GM18873 (cell line): Measurements from ENCODE around the gene SPOCK1.

ENCODE experiments used
- ATAC-seq: cut with Tn5 transposase; IDR thresholded peaks from one replicate; pipeline ENCODE4 v1.9.1; 2021; ENCODE audit warnings: mild to moderate bottlenecking, moderate library complexity, moderate number of reproducible peaks; ENCODE audit not compliant: unreplicated experiment, low FRiP score

Gene SPOCK1

DNA sequence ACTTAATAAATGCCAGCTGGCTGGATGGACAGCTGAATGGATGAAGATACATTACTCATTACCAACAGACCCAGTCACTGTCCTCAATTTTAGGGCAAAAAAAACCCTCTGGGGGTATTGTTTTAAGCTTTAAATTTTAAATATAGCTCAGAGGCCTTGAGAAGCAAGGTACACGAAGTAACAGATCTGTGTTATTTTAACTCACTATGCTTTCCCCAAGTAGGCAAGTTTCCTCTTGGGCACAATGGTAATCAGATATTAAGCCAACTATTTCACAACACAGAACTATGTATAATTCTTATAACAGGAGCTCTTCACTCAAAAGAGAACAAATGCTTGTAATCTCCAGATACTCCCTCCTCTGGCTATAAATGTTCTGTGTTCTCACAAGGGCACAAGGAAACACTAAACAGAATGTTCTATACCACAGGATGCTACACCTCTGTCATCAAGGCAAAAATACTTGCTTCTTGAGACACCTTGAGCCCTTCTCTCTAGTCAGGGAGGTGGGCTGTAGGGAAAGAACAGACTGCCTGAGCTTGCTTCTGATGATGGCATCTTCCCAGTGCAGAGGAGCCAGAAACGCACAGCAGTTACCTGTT, 443.8 kb downstream of the SPOCK1 start:
- no peak for ATAC-seq

DNA sequence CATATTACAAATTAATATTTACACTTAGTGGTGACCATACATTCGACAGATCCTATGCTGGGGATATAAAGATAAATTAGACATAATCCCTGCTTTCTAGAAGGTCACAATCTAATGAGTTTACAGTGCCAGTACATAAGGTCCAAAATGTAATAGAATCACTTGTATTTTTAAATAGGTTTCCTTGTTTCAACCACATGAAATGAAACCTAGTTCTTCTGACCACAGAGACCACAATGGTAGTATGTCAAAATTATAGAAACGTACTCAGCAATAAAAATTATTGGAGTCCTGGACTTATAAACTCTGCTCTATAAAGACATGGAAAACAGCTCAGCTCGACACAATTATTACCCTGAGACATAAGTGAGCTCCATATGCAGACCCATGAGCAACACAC, 444.3 kb downstream of the SPOCK1 start:
- no peak for ATAC-seq

DNA sequence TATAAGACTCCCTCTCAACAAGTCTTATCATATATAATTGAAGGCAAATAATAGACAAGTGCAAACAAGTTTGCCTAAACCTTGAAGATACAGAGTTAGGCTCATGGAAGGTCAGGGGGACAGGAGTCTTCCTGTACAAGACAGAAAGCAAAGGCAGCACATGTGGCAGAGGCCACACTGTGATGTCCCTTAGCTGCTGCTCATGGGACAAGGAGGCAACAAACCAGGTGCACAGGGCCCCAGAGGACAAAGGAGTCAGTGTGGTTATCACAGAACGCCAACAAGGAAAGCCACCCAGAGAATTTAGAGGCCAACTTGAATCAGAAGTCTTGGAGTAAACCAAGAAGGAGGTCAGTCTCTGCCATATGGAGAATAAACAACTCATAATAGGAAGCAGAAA, 444.8 kb downstream of the SPOCK1 start:
- no peak for ATAC-seq

DNA sequence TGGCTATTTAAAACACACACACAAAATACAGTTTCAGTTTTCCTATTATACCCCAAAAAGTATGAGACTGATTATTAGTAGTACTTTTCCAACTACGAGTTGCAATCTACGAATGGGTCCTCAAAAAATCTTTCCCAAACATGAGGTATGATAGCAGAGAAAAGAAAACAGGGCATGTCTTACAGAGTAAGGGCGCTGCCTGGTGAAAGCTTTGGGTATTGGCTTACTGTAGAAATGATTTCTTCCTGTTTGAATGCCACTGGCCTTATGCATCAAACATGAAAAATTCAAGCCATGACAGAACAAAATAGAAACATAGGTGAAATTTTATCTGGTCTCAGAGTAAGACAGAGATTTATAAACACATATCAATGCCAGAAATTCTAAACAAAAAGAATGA, 448.0 kb downstream of the SPOCK1 start:
- no peak for ATAC-seq

DNA sequence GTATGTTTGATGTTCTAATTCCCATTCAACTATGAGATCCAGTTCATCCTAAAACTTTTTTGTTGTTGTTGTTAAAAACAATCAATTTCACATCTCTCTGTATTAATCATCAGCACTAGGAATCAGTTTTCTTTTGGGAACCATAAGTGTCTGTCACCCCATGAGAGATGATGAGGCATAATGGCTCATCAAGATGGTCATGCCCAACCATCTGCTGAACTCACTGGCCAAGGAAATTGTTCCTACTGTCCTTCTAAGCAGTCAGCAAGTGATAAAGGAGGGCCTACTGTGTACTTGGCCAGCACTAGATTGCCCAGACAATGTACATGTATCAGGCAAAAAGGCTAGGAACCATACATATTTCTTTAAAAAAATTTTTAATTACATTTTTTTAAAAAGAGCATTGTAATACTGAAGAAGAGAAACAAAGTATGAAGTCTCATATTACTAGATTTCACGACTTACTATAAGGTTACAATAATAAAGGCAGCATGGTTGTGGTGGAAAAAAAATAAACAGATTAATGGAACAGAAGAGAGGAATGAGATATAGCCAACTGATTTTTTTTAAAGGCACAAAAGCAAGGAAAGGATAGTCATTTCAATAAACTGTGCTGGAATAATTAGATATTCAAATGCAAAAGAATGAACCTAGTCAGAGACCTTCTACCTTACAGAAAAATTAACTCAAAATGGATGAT, 458.3 kb downstream of the SPOCK1 start:
- no peak for ATAC-seq

DNA sequence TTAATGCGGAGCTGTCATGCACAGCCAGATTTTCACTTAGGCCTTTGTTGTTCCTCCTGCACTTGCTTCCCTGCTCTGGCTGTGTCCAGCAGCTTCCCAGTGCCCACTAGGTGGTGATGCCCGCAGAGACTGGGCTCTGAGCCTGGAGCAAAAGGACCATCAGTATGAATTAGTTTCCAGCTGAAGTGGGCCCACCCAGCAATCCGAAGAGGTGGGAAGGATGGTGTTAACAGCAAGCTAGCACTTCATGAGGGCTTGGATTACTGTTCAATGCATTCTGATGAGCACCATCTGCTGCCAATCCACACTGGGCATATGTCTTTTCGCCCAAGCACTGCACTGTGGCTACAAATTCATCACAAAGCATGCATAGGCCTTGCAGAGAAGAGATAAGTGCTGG, 459.1 kb downstream of the SPOCK1 start:
- no peak for ATAC-seq

DNA sequence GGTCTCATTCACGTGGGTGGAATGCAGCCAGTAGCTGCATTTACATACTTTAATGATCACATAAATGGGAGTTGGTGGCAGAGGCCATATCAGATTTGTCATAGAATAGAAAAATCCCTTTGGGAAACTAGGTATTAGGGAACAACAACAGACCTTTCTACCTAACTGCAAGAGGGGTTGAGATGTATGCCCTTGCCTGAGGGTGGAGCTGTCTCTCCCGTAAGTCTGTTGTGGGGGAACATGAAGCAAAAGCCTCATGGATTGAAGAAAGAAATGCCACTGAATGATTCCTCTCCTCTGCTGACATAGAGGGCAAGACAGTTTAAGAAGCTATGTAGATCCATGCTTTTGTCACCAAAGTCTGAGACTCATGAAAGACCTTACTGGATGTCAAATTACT, 461.3 kb downstream of the SPOCK1 start:
- ATAC-seq = no peak

DNA sequence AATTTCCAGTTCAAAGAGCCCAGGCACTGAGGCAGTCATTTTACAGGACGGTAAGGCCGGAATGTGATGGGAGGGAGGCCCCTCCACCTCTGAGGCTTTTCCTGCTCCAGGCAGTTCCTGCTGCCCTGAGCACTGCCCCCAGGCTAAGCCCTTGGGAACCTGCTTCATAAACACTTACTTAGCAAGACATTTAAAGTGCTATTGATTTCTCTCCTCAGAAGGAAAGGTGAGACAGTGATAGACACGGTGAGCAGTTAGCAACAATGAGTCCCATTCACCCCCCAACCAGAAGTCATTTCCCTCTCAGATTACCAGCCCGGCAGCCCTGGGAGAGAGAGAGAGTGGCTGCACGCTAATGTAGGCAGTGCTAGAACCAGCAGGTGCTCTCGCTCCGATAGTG, 462.5 kb downstream of the SPOCK1 start:
- ATAC-seq = no peak

DNA sequence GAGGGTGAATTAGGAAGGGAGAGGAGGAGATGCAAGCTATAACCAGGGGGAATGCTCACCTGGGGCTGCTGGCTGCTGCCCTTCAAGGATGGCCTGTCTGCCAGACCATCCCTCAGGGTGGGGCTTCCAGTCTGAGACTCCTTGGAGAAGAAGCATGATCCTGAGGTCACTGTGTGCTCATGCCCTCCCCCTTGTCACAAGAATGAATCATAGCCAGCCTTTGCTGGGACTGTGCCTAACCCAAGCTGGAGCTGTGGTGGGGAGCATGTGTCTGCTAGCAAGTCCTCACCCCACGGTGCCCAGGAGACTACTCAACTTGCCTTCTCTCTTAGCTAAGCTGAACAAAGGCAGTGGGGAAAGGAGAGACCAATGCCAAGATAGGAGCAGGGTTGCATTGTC, 463.6 kb downstream of the SPOCK1 start:
- ATAC-seq = no peak

DNA sequence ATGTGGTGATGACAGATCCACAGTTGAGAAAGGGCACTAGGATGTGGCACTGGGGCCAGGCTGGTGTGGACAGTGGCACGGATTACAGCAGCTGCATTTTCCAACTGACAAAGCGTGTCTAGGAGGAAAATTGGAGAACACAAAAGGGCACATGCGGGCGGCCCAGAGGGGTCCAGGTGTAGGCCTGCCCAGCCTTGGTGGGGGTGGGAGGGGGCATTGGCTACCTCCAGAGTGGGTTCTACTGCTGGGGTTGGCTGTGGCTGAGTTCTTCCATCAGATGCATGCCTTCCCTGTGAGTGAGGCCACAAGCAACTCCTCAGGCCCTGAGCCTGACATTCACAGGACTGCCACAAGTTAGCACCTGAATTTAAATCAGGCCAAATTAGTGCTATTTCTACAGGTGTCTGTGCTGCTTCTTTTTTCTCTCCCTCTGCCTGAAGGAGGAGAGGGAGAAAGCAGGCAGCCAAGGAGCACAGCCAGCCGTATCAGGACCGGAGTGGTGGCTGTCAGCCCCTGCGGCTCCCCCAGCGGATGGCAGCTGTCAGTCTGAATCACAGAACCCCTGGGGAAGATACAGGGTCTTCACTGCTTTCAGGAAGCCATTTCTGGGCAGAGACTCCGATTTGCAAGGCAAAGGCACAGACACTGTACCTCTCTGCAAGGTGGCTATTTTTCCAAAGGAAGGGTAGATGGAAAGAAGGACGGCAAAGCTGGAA, 464.2 kb downstream of the SPOCK1 start:
- ATAC-seq = no peak

DNA sequence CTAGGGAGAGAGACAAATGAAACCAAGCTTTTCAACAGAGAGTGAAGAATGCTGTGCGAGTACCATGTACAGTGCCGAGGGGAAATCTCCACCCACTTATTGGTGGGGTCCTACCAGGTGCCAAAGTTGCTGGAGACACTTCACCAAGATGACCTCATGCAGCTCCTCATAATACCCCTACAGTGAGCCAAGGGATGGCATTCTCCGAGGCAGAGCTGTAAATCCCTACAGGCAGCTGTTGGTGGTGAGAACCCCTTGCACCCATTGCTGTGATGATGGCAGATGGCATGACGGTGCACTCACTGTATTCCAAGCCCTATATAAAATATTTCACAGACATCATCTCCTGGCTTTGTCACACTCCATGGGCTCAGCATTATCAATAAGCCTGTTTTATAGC, 464.9 kb downstream of the SPOCK1 start:
- ATAC-seq = no peak

DNA sequence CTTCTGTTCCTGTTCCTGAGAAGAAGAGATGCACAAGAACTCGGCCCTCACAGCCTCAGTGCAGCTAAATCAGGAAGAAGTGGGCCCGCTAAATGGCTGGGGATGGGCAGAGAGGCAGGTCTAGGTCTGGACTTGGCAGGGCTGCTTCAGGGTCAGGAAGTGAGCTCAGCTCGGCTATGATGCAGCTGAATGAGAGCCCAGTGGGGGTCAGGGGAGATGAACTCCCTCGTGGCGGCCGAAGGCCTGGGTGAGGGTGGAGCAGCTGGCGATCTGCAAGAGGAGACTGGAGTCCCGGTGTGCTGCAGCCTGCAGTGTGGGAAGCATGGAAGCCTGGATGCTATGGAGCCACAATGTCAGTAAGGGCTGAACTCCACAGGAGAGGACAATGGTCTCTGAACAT, 466.2 kb downstream of the SPOCK1 start:
- no peak for ATAC-seq

DNA sequence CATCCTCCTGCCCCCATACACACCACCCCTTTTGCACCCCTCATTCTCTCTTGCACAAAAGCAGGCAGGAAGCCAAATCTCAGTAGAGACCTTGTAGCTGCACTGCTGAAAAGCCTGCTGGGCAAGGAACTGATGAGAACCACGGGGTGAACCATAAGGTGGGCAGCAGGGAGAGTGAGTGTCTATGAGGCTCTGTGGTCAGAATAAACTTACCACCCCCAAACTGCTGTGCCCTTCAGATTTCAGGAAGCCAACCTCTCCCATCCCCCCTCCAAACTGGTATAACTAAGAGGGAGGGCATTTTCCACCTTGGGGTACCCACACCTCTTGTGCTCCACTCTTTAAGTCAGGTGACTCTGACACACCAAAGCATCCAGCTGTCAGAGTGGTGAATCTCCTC, 471.4 kb downstream of the SPOCK1 start:
- ATAC-seq = no peak

DNA sequence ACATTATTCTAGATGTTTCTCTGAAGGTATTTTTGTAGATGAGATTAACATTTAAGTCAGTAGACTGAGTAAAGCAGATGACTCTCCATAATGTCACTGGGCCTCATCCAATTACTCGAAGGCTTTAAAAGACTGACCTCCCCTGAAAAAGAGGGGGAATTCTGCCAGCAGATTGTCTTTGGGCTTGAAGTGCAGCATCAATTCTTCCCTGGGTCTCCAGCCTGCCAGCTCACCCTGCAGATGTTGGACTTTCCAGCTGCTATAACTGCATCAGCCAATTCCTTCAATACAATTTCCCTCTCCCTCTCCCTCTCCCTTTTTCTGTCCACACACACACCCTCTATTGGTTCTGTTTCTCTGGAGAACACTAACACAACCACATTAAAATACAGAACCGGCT, 472.8 kb downstream of the SPOCK1 start:
- ATAC-seq = no peak

DNA sequence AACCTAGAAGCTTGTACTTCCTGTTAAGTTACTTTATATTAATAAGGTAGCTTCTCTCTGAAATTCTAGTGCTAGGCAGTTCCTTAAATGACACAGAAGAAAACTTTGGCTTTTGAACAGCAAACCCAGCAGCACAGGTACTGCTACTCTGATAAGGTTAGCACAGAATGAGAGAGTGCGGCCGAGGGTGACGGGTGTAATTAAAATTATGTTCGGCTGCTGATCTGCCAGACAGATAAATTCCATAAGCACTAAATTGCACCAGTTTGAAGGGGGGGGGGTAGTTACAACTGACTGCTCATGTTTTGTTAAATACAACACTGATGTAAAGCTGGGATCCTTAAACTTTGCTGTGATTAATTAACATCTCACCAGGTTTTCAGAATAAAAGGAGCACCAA, 475.1 kb downstream of the SPOCK1 start:
- ATAC-seq = no peak

DNA sequence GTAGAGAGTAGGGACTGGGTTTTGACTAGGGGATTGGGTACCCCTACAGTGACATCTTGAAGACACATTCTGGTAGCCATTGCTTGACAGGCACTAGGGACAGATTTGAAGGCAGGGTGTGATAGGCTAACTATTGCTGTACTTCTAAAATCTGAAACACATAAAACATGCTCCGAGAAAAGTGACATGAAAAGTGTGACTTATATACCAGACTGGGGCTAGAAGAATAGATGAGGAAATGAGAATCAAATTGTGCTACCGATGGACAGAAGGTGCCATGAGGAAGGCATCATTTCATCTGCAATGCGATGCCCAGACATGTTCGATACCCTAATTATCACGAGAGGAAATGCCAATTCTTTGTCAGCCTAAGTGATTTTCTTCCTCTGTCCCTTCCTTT, 475.8 kb downstream of the SPOCK1 start:
- ATAC-seq = no peak

DNA sequence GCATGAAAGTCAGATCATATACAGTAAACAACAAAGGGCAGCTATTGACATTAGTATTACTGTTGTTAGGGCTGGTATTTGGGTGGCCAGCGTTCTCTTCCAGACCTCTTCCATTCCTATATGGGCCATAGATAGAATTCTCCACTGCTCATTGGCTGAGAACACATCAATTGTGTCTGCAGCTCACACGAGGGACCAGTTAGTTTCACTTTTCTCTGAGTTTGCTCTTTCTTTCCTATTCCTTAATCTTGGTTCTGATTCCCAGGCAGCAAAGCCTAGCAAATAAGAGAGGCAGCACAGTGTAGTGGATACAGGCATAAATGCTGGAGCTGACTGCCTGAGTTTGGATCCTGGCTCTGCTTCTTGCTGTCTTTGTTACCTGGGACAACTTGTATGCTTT, 476.4 kb downstream of the SPOCK1 start:
- no peak for ATAC-seq

DNA sequence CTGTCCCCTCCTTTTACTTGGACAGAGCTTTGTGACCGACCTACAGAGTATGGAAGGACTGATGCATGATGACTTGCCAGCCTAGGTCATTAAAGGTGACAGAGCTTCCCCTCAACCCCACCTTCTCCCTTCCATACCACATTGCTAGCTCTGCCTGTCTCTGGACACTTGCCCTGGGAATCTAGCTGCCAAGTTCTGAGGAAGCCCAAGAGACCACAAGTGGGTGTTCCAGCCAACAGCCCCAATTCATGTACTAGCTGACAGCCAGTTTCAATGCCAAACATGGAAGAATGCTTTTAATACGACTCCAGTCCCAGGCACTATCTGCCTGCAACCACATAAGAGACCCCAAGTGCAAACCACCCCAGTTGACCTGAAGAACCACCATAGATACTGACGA, 477.1 kb downstream of the SPOCK1 start:
- no peak for ATAC-seq

DNA sequence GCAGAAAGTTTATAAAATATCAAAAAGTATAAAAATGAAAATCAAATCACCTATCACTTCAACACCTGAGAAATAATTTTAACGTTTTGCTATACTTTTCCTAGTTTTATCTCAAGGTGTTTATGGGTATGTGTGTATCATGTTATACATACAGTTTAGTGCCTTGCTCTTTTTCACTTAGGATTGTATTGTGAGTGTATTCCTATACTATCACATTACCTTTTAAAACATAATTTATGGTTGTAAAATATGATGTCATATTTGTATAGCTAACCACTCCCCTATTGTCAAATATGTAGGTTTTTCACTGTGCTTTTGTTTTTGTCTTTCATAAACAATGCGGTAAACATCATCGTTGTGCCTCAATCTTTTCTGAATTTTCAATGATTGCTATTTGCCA, 479.9 kb downstream of the SPOCK1 start:
- ATAC-seq = no peak

DNA sequence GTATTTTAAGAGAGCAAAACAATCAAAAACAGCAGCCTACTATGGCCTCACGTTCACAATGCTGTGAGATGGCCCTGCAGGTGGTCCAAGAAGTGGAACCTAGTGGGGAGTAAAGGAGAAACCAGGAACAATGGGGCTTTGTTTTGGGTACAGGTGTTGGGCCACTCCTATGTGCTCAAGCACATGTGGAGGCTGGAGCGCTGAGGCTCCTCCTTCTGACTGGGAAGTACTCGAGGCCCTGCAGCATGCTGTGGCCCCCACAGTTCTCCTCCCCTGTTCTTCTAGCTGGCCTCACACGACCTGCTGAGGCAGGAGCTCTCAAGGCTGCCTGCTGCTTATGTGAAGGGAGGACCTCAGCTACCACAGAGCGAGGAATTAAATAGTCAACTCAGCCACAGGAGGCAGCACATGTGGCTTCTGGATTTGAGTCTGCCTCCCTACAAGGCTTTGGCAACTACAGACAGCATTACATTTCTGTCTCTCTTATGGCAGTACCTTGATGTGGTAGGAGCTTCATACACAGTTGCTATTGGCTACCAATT, 482.3 kb downstream of the SPOCK1 start:
- no peak for ATAC-seq

DNA sequence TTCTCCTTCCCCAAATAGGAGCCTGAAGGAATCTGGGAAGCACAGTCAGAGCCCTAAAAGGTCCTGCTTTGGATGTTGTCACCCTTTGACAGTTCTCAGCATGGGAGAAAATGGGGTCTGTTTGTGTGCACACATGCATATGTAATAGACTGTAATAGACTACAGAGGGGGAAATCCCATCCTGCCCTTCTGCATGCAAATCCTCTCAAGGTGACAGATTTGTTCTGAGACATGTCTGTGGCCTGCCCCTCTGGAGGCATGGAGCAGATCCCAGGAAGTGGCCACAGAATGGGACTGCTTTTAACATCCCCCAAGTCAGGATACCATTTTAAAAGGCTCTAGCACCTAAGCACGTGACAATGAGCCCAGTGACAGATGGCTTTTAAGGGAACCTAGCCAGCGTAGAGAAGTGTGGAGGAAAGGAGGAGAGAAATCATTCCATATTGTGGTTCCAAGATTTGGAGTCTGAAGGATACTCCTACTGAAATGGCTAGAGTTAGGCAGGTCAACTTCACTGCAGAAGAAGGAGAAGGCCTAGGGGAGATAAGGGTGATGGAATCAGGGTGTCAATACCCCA, 483.5 kb downstream of the SPOCK1 start:
- no peak for ATAC-seq
